ENCODE results near the gene SLCO4C1. TPM values are rescaled to one million over a fixed set of nuclear protein-coding genes. Genes with fewer than 3 reads are reported as not detected.

Gene SLCO4C1
- total RNA-seq, 1 donor from 2014 or later: 1.5 TPM

- no peak for TF ChIP-seq CTCF (IDR thresholded peaks at IDR 0.05; ENCODE audit: partially characterized antibody, unreplicated experiment)
- Mint-ChIP-seq H3K4me3 (ENCODE audit: unreplicated experiment) (no peak overlapping the region), H3K27me3 (ENCODE audit: unreplicated experiment) (no peaks in the 10 kb centered on the region), H3K4me1 (ENCODE audit: low read depth, unreplicated experiment) (no peaks in the 10 kb centered on the region), H3K27ac (ENCODE audit: unreplicated experiment) (no peak overlapping the region), H3K36me3 (ENCODE audit: unreplicated experiment) (peaks cover 4% of the 10 kb centered on the region), H3K9me3 (ENCODE audit: unreplicated experiment) (no peaks in the 10 kb centered on the region)
- no peak for DNase-seq
Measured at GRCh38 chr5:102211165-102211564, 84.9 kb downstream of the SLCO4C1 start.

- no peak for TF ChIP-seq CTCF (IDR thresholded peaks at IDR 0.05; ENCODE audit: partially characterized antibody, unreplicated experiment)
- H3K9me3 Mint-ChIP-seq (ENCODE audit: unreplicated experiment): peaks cover 3% of the 10 kb centered on the region
- peaks cover 2% of the 10 kb centered on the region for H3K27me3 Mint-ChIP-seq (ENCODE audit: unreplicated experiment)
- H3K4me3 Mint-ChIP-seq (ENCODE audit: unreplicated experiment): no peak overlapping the region
- no peaks in the 10 kb centered on the region for H3K4me1 Mint-ChIP-seq (ENCODE audit: low read depth, unreplicated experiment)
- no peaks in the 10 kb centered on the region for H3K36me3 Mint-ChIP-seq (ENCODE audit: unreplicated experiment)
- H3K27ac Mint-ChIP-seq (ENCODE audit: unreplicated experiment): no peak overlapping the region
- no peak for DNase-seq
Measured at GRCh38 chr5:102200861-102201260, 95.2 kb downstream of the SLCO4C1 start.

GRCh38 chr5:102196481-102196880, 99.6 kb downstream of the SLCO4C1 start:
- Mint-ChIP-seq H3K4me1 (ENCODE audit: low read depth, unreplicated experiment) (no peaks in the 10 kb centered on the region), H3K36me3 (ENCODE audit: unreplicated experiment) (no peaks in the 10 kb centered on the region), H3K27ac (ENCODE audit: unreplicated experiment) (no peak overlapping the region), H3K9me3 (ENCODE audit: unreplicated experiment) (peaks cover 2% of the 10 kb centered on the region), H3K27me3 (ENCODE audit: unreplicated experiment) (peaks cover 2% of the 10 kb centered on the region), H3K4me3 (ENCODE audit: unreplicated experiment) (no peak overlapping the region)
- no peak for DNase-seq
- no peak for TF ChIP-seq CTCF (IDR thresholded peaks at IDR 0.05; ENCODE audit: partially characterized antibody, unreplicated experiment)

Other genes starting within 250 kb of the SLCO4C1 start
- 1.6 TPM for gene SLCO6A1, start 202.7 kb upstream of the SLCO4C1 start, total RNA-seq (ENCODE audit: unreplicated experiment)

Data from glutamatergic neuron (in vitro differentiated cells).